Activated CD8-positive, alpha-beta T cell treated with anti-CD3 and anti-CD28 coated beads for 36 hours (primary cell): ENCODE data around the gene HINFP. TPM values are rescaled to one million over a fixed set of nuclear protein-coding genes. Genes with fewer than 3 reads are reported as not detected.

ENCODE experiments used
- ATAC-seq: fragments of 200-7000 bp; cut with Tn5 transposase; one replicate; pipeline ENCODE4 v1.10.0; 2021; ENCODE audit warnings: mild to moderate bottlenecking, moderate library complexity
- CTCF ChIA-PET: fragments of 350-600 bp; sonication (Branson Sonifier 250); formaldehyde crosslinking; loops from one replicate; lab custom pipeline; 2021; ENCODE audit warnings: antibody characterized with exemption; lab: Charles Lee
- POLR2A ChIA-PET: fragments of 350-600 bp; sonication (Branson Sonifier 250); formaldehyde crosslinking; loops from one replicate; lab custom pipeline; 2021; ENCODE audit warnings: antibody characterized with exemption; lab: Charles Lee
- DNase-seq: peaks from one replicate; pipeline ENCODE4 v3.0.0-alpha.2; 2020
- H3K27ac Mint-ChIP-seq: one replicate; pipeline ENCODE4 v1.8.0; 2021; ENCODE audit warnings: mild to moderate bottlenecking, mixed read lengths
- H3K27me3 Mint-ChIP-seq: one replicate; pipeline ENCODE4 v1.8.0; 2021; ENCODE audit warnings: mixed read lengths
- H3K36me3 Mint-ChIP-seq: one replicate; pipeline ENCODE4 v1.8.0; 2021; ENCODE audit warnings: low read depth, mixed read lengths
- H3K4me1 Mint-ChIP-seq: one replicate; pipeline ENCODE4 v1.8.0; 2021; ENCODE audit warnings: low read depth, mixed read lengths
- H3K4me3 Mint-ChIP-seq: one replicate; pipeline ENCODE4 v1.8.0; 2021; ENCODE audit warnings: mild to moderate bottlenecking, moderate library complexity, mixed read lengths
- H3K9me3 Mint-ChIP-seq: one replicate; pipeline ENCODE4 v1.8.0; 2021; ENCODE audit warnings: mixed read lengths
- intact Hi-C: fragments of 100-400 bp; cut with micrococcal nuclease; formaldehyde crosslinking; loops from one replicate; pipeline ENCODE4 v1.10.0; 2022
- total RNA-seq, 2 experiments: library from RNA; stranded (reverse); gene quantifications; one replicate each; pipeline ENCODE4 v1.2.3, GENCODE V29; 2021
- TF ChIP-seq, protein P1 (sequence below): fragments of 200-600 bp; IDR thresholded peaks from one replicate; pipeline ENCODE4 v1.8.0; 2022; ENCODE audit warnings: antibody characterized with exemption, mild to moderate bottlenecking

HINFP gene
- total RNA-seq, 2 experiments from 2014 or later: 23.9 to 26.5 TPM

DNA sequence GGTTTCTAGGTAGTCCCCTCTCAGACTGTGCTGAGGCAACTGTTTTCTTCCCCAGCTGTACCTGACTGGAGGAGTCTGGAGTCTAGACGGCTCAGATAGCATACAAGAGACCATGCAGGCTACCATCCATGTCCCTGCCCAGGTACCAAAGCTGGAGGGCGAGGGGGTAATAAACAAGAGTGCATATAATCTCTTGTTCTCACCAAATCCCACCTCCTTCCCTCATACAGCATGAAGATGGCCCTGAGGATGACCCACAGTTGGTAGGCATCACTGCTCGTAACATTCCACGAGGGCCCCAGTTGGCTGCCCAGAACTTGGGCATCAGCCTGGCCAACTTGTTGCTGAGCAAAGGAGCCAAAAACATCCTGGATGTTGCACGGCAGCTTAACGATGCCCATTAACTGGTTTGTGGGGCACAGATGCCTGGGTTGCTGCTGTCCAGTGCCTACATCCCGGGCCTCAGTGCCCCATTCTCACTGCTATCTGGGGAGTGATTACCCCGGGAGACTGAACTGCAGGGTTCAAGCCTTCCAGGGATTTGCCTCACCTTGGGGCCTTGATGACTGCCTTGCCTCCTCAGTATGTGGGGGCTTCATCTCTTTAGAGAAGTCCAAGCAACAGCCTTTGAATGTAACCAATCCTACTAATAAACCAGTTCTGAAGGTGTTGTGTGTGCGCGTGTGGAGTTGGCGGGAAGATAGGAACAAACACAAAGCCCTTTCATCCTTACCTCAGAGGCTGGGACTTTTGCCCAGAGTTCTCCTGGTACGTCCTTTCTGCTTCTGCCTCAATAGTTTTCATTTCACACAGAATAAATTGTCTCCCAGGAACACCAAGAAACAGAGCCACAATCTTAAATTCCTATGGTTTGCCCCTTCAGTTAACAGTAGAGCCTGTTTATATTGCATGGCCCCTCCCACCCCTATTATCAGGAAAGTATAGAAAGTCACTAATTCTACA is 28.2 kb upstream of the HINFP start:
- Mint-ChIP-seq H3K4me3 (peak overlapping the region; percentile 93), H3K27ac (peak overlapping the region; percentile 86), H3K9me3 (no peaks in the 10 kb centered on the region), H3K36me3 (peaks cover 62% of the 10 kb centered on the region), H3K4me1 (peaks cover 27% of the 10 kb centered on the region), H3K27me3 (peaks cover 1% of the 10 kb centered on the region)
- TF ChIP-seq, protein P1, sequence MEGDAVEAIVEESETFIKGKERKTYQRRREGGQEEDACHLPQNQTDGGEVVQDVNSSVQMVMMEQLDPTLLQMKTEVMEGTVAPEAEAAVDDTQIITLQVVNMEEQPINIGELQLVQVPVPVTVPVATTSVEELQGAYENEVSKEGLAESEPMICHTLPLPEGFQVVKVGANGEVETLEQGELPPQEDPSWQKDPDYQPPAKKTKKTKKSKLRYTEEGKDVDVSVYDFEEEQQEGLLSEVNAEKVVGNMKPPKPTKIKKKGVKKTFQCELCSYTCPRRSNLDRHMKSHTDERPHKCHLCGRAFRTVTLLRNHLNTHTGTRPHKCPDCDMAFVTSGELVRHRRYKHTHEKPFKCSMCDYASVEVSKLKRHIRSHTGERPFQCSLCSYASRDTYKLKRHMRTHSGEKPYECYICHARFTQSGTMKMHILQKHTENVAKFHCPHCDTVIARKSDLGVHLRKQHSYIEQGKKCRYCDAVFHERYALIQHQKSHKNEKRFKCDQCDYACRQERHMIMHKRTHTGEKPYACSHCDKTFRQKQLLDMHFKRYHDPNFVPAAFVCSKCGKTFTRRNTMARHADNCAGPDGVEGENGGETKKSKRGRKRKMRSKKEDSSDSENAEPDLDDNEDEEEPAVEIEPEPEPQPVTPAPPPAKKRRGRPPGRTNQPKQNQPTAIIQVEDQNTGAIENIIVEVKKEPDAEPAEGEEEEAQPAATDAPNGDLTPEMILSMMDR: no peak
- ChIA-PET CTCF (interaction anchor here (0.7 to 1.7 kb wide), 4 partner anchors 14 to 103 kb away, joined by 3 to 7 read pairs (median 3); partner anchors contain the start of genes C2CD2L and VPS11), POLR2A (interaction anchor here (0.6 to 7.0 kb wide), 25 partner anchors 8 to 230 kb away, joined by 3 to 107 read pairs (median 5); partner anchors contain the start of genes C2CD2L, DPAGT1, HINFP and HMBS)
- ATAC-seq: no peak
- no peak for DNase-seq
- intact Hi-C loops: no loop called here

DNA sequence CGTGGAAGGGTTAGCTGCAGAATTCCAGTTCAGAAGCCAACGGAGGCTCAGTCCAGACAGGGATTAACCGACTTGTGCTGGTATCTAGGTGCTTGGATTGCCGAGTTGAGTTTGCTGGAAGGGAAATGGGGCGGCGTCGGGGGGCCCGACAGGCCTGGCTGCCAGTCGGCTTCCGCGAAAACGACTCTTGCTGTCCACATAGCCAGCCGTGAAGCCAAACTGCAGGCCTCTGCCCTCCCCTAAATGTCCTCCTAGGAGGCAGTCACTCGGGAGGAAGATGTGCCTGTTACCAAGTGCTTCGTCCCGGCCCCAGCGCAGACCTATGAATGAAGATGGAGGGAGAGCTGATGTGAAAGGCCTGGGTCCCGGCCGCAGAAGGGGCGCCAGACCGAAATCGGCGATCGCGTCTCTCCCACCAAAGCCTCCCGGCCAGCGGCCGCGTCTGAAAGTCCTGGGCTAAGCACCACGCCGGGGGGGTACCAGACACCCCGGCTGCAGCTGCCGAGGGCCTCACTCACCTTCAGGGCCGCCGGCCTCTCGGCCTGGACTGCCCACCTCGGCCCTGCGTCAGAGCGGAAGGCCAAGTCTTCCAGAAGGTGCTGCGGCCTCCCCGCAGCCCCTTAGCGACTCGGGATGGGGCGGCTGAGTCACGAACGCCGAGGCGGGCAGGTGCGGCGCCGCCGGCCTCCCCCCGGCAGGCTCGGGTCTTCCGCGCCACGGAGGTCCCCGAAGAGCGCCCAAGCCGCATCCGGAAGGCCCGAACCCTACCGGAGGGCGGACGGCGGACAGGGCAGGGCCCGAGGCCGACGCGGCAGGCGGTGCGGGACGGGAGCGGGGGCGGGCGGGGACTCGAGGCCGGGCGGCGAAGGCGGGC is 27.2 kb upstream of the HINFP start:
- ATAC-seq: peak; percentile 6
- H3K9me3 Mint-ChIP-seq: no peaks in the 10 kb centered on the region
- H3K27ac Mint-ChIP-seq: peak overlapping the region; percentile 91
- H3K4me3 Mint-ChIP-seq: peak overlapping the region; percentile 93
- H3K36me3 Mint-ChIP-seq: peaks cover 71% of the 10 kb centered on the region
- H3K4me1 Mint-ChIP-seq: peaks cover 34% of the 10 kb centered on the region
- TF ChIP-seq, protein P1: no peak
- H3K27me3 Mint-ChIP-seq: peaks cover 1% of the 10 kb centered on the region
- peak; percentile 56 for DNase-seq
- CTCF ChIA-PET: interaction anchor here (1.2 to 2.5 kb wide), 4 partner anchors 8 to 112 kb away, joined by 3 to 8 read pairs (median 6); partner anchors contain the start of gene CBL
- POLR2A ChIA-PET: interaction anchor here (0.6 to 7.0 kb wide), 39 partner anchors 8 to 303 kb away, joined by 3 to 107 read pairs (median 4); partner anchors contain the start of genes C2CD2L, CENATAC, DDX6 and DPAGT1
- intact Hi-C loops: no loop called here

DNA sequence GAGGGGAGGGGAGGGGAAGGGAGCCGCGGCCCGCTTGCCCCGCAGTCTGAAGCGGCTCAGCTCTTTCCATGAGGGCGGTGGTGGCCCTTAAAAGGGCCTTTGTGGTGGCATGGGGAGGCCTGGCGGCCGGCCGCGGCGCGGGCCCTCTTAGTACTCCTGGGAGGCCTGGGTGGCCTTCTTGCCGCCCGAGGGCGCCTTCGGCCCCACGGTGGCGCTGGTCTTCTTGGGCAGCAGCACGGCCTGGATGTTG is 26.6 kb upstream of the HINFP start:
- DNase-seq: no peak
- peak overlapping the region; percentile 93 for H3K4me3 Mint-ChIP-seq
- POLR2A ChIA-PET: interaction anchor here (0.6 to 7.0 kb wide), 38 partner anchors 8 to 304 kb away, joined by 3 to 107 read pairs (median 4); partner anchors contain the start of genes C2CD2L, CENATAC, DDX6 and DPAGT1

DNA sequence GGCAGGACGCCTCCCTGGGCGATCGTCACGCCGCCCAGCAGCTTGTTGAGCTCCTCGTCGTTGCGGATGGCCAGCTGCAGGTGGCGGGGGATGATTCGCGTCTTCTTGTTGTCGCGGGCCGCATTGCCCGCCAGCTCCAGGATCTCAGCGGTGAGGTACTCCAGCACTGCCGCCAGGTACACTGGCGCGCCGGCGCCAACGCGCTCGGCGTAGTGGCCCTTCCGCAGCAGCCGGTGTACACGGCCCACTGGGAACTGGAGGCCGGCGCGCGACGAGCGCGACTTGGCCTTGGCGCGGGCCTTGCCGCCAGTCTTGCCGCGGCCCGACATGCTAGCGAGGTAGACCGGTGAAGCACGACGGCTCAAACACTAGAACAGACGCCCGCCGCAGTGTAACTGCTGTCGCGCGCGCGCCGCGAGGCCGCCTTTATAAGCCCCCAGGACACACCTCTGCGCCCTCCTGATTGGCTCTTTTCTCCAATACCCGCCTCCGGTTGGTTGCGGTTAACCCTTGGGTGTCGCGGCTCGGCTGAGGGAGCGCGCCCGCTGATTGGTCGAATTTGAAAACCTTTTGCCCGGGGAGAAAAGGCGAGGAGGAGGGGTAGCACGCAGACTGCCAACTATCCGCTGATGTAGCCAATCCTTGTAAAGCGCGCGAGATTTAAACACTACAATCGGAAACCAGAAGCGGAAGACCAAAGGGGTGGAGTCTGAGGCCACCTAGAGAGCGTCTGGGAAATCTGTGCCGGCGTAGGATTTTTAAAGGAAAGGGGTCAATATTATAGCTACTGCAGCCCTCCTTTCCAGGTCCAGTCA is 26.1 kb upstream of the HINFP start:
- Mint-ChIP-seq H3K27ac (peak overlapping the region; percentile 91), H3K27me3 (peaks cover 1% of the 10 kb centered on the region), H3K4me3 (peak overlapping the region; percentile 93), H3K36me3 (peaks cover 74% of the 10 kb centered on the region), H3K9me3 (no peaks in the 10 kb centered on the region), H3K4me1 (peaks cover 41% of the 10 kb centered on the region)
- intact Hi-C loops: no loop called here
- DNase-seq (peak; percentile 100), ATAC-seq (peak; percentile 86)
- TF ChIP-seq, protein P1: no peak
- ChIA-PET CTCF (interaction anchor here (1.2 to 2.5 kb wide), 4 partner anchors 9 to 111 kb away, joined by 3 to 8 read pairs (median 6); partner anchors contain the start of gene CBL), POLR2A (interaction anchor here (0.6 to 7.0 kb wide), 38 partner anchors 10 to 261 kb away, joined by 3 to 107 read pairs (median 4); partner anchors contain the start of genes C2CD2L, CENATAC, HMBS and HYOU1)

More for the DNA sequence above, 26.6 kb upstream of the HINFP start:
- intact Hi-C loops: no loop called here
- CTCF ChIA-PET: interaction anchor here (1.2 to 2.5 kb wide), 4 partner anchors 9 to 111 kb away, joined by 3 to 8 read pairs (median 6); partner anchors contain the start of gene CBL
- Mint-ChIP-seq H3K4me1 (peaks cover 35% of the 10 kb centered on the region), H3K27me3 (peaks cover 1% of the 10 kb centered on the region), H3K9me3 (no peaks in the 10 kb centered on the region), H3K36me3 (peaks cover 72% of the 10 kb centered on the region), H3K27ac (peak overlapping the region; percentile 91)
- TF ChIP-seq, protein P1: peak; percentile 24
- ATAC-seq: peak; percentile 10
